Fibroblast of pulmonary artery (primary cell): ENCODE results near the gene DDX10.

ENCODE experiments used
- DNase-seq: peaks from one replicate; pipeline ENCODE4 v3.0.0-alpha.2; 2010; ENCODE audit warnings: low read depth
- H3K4me3 ChIP-seq: replicated peaks from 2 replicates; pipeline ENCODE4 v1.5.1; 2011; ENCODE audit warnings: low read depth, mild to moderate bottlenecking, control low read depth, low read length, moderate library complexity
- CTCF ChIP-seq: IDR thresholded peaks from 2 replicates; pipeline ENCODE4 v1.5.1; 2011; ENCODE audit warnings: mild to moderate bottlenecking, control low read depth, low read length, inconsistent platforms; ENCODE audit errors: missing control alignments

The DDX10 gene

GRCh38 chr11:108780119-108780518, 115.2 kb downstream of the DDX10 start:
- no peak overlapping the region for H3K4me3 ChIP-seq
- no peak for TF ChIP-seq CTCF
- no peak for DNase-seq

GRCh38 chr11:108781946-108782345, 117.1 kb downstream of the DDX10 start:
- H3K4me3 ChIP-seq, result no peak overlapping the region
- DNase-seq, result no peak
- TF ChIP-seq CTCF, result no peak

- no peak overlapping the region for H3K4me3 ChIP-seq
- no peak for TF ChIP-seq CTCF
- no peak for DNase-seq
Observed at GRCh38 chr11:108786281-108786990, 121.6 kb downstream of the DDX10 start.

GRCh38 chr11:108787105-108787504, 122.2 kb downstream of the DDX10 start:
- no peak overlapping the region for H3K4me3 ChIP-seq
- DNase-seq, result no peak
- no peak for TF ChIP-seq CTCF

GRCh38 chr11:108788565-108789199, 123.8 kb downstream of the DDX10 start:
- DNase-seq, result peak; percentile 66
- no peak overlapping the region for H3K4me3 ChIP-seq
- peak; percentile 63 for TF ChIP-seq CTCF

- no peak for DNase-seq
- TF ChIP-seq CTCF, result no peak
- no peak overlapping the region for H3K4me3 ChIP-seq
Observed at GRCh38 chr11:108790501-108791299, 125.8 kb downstream of the DDX10 start.
